GM18526 (cell line): ENCODE data around the gene SKIDA1.

Source experiments
- POLR2A ChIP-seq: IDR thresholded peaks from 3 replicates; pipeline ENCODE4 v1.6.1; 2011; ENCODE audit not compliant: insufficient read length; ENCODE audit errors: extremely low read depth

SKIDA1 gene

GRCh38 chr10:21481407-21481806 lies 44.1 kb downstream of the SKIDA1 start:
- no peak for TF ChIP-seq POLR2A

GRCh38 chr10:21479570-21480315 lies 45.7 kb downstream of the SKIDA1 start:
- no peak for TF ChIP-seq POLR2A

GRCh38 chr10:21475393-21475792 lies 50.1 kb downstream of the SKIDA1 start:
- no peak for TF ChIP-seq POLR2A

GRCh38 chr10:21473541-21473940 lies 51.9 kb downstream of the SKIDA1 start:
- TF ChIP-seq POLR2A: no peak

- no peak for TF ChIP-seq POLR2A
Observed at GRCh38 chr10:21473135-21473534, 52.3 kb downstream of the SKIDA1 start.

- no peak for TF ChIP-seq POLR2A
Observed at GRCh38 chr10:21468086-21468485, 57.4 kb downstream of the SKIDA1 start.

- TF ChIP-seq POLR2A: no peak
Observed at GRCh38 chr10:21467633-21468032, 57.8 kb downstream of the SKIDA1 start.

GRCh38 chr10:21464134-21464533 lies 61.3 kb downstream of the SKIDA1 start:
- TF ChIP-seq POLR2A: no peak
